SU-DHL-6 (cell line): ENCODE measurements around the gene BIK.

ENCODE experiments used
- CTCF ChIP-seq: fragments of 200-600 bp; sonication (generic); IDR thresholded peaks from one replicate; pipeline ENCODE4 v1.5.1; 2017; ENCODE audit warnings: antibody characterized with exemption, mild to moderate bottlenecking, low read length, moderate library complexity; ENCODE audit not compliant: insufficient read depth, poor library complexity, severe bottlenecking
- EZH2phosphoT487 ChIP-seq: fragments of 200-600 bp; sonication (generic), shearing (Covaris generic); conservative IDR thresholded peaks from 2 replicates; pipeline ENCODE4 v1.6.1; 2018; ENCODE audit warnings: mild to moderate bottlenecking, antibody characterized with exemption, low read length, moderate library complexity, mixed read lengths

GRCh38 chr22:43094085-43094484 is 16.5 kb upstream of the BIK start:
- no peak for TF ChIP-seq CTCF
- no peak for TF ChIP-seq EZH2phosphoT487
